Right cardiac atrium (tissue), 5 donors: Measurements from ENCODE around the gene ZNF598. TPM values are rescaled to one million over a fixed set of nuclear protein-coding genes. Genes with fewer than 3 reads are reported as not detected.
"Not testable (repeated sequence)": the region's sequence is repeated elsewhere in the genome, so short reads cannot be mapped to it uniquely, and the experiment has no call there.

Source experiments
- ATAC-seq, 2 donors: fragments of 200-7000 bp; cut with Tn5 transposase; one replicate each; pipeline versions ENCODE4 v1.8.0 to v1.9.1; 2020; ENCODE audit warnings: moderate library complexity in 2 of 2, mild to moderate bottlenecking in 1 of 2
- DNase-seq, 3 donors: peaks; one replicate each; pipeline ENCODE4 v3.0.0-alpha.2; 2020
- H3K27ac ChIP-seq: one replicate; pipeline ENCODE4 v1.5.1; 2013; ENCODE audit warnings: mild to moderate bottlenecking, low read length, control low read depth, moderate library complexity
- H3K27me3 ChIP-seq: one replicate; pipeline ENCODE4 v1.6.1; 2013; ENCODE audit not compliant: control insufficient read depth, insufficient read depth
- H3K4me1 ChIP-seq: one replicate; pipeline ENCODE4 v1.6.1; 2013; ENCODE audit warnings: low read length; ENCODE audit not compliant: control insufficient read depth, insufficient read depth
- H3K4me3 ChIP-seq: one replicate; pipeline ENCODE4 v1.5.1; 2013; ENCODE audit warnings: low read length, control low read depth
- H3K9me3 ChIP-seq: one replicate; pipeline ENCODE4 v1.6.1; 2013; ENCODE audit warnings: low read length; ENCODE audit not compliant: control insufficient read depth
- WGBS: extraction: QIAGEN DNeasy Blood & Tissue Kit; methylation state at CpG from one replicate; pipeline ENCODE4 v1.1.7; 2013; 5-methylcytosine and 5-hydroxymethylcytosine counted together
- intact Hi-C, 4 donors: fragments of 100-400 bp; cut with DNase I; formaldehyde crosslinking; loops; one replicate each; pipeline versions ENCODE4 v1.11.0 to v1.14.0; 2022 to 2023
- polyA plus RNA-seq: library from polyadenylated mRNA; stranded (reverse); fragments of 200-250 nt; gene quantifications from one replicate; pipeline ENCODE4 v1.2.3, GENCODE V29; 2013
- total RNA-seq, 4 donors: library from RNA; stranded (reverse); fragmentation: NEBNext Ultra II Directional; extraction: Animal tissue kit (Norgen Biotek cat#: 25700); gene quantifications; one replicate each; pipeline ENCODE4 v1.2.1, GENCODE V29; 2021
- donor health status: healthy with polysubstance abuse.
- donor health status: DM: no; HTN: yes; CAD: no.
- donor health status: DM: no; HTN: no; CAD: no.
- donor health status: DM: no; HTN: yes; CAD: no; lungs with severe emphysema.
- donor health status: DM: yes; HTN: yes; CAD: no.

Gene ZNF598
- total and polyA plus RNA-seq, 5 donors, result 14.0 to 20.5 (median 17.2) TPM

- Histone ChIP-seq H3K27ac (no peak overlapping the region), H3K27me3 (no peaks in the 10 kb centered on the region), H3K4me3 (no peak overlapping the region), H3K9me3 (no peaks in the 10 kb centered on the region), H3K4me1 (peaks cover 21% of the 10 kb centered on the region)
- ATAC-seq, result no peak
- WGBS, result 88% methylated on average over 41 of the region's 41 CpGs
- DNase-seq, result no peak
- intact Hi-C loops, result no loop called here
Measured at GRCh38 chr16:1968146-1968953, 41.3 kb downstream of the ZNF598 start.

GRCh38 chr16:1966460-1966859 lies 43.2 kb downstream of the ZNF598 start, which contains the start of gene RNF151:
Gene RNF151, plus strand, starts transcription at chr16:1966856. Its CDS starts 26 bp downstream, at chr16:1966882.
- Histone ChIP-seq H3K4me3 (peak within 1 kb of the TSS; percentile 81), H3K27me3 (no peaks in the 10 kb centered on the region), H3K27ac (no peak within 1 kb of the TSS), H3K4me1 (peaks cover 17% of the 10 kb centered on the region), H3K9me3 (no peaks in the 10 kb centered on the region)
- 96% methylated on average over 6 of the region's 6 CpGs for WGBS
- ATAC-seq (no peak), DNase-seq (no peak)
- intact Hi-C loops, result no loop called here

- intact Hi-C loops, result no loop called here
- no peaks in the 10 kb centered on the region for H3K9me3 ChIP-seq
- no peaks in the 10 kb centered on the region for H3K27me3 ChIP-seq
- peak overlapping the region; percentile 83 for H3K27ac ChIP-seq
- ATAC-seq, result no peak
- peaks cover 13% of the 10 kb centered on the region for H3K4me1 ChIP-seq
- 22% methylated on average over 24 of the region's 24 CpGs for WGBS
- no peak for DNase-seq
- H3K4me3 ChIP-seq, result peak overlapping the region; percentile 81
Measured at GRCh38 chr16:1965396-1966001, 44.1 kb downstream of the ZNF598 start.

GRCh38 chr16:1964506-1965395 lies 44.9 kb downstream of the ZNF598 start, which contains the start of gene RPS2:
Gene RPS2, minus strand, starts transcription at chr16:1964826. Its CDS starts 201 bp downstream, at chr16:1964625.
- intact Hi-C loops, result no loop called here
- Histone ChIP-seq H3K9me3 (no peaks in the 10 kb centered on the region), H3K27ac (peak within 1 kb of the TSS; percentile 83), H3K4me3 (peak within 1 kb of the TSS; percentile 81), H3K27me3 (no peaks in the 10 kb centered on the region), H3K4me1 (peaks cover 15% of the 10 kb centered on the region)
- DNase-seq (peak; percentile 99 to 100 (median 100)), ATAC-seq (peak; percentile 96 to 98)
- under 1% methylated on average over 97 of the region's 97 CpGs for WGBS

GRCh38 chr16:1963806-1964505 lies 45.7 kb downstream of the ZNF598 start:
- H3K27me3 ChIP-seq, result no peaks in the 10 kb centered on the region
- peaks cover 15% of the 10 kb centered on the region for H3K4me1 ChIP-seq
- H3K27ac ChIP-seq, result peak overlapping the region; percentile 39
- intact Hi-C loops, result no loop called here
- peak overlapping the region; percentile 81 for H3K4me3 ChIP-seq
- ATAC-seq, result peak; percentile 2 to 44
- DNase-seq, result peak in 1 of 3 donors; percentile 80
- no peaks in the 10 kb centered on the region for H3K9me3 ChIP-seq
- 9% methylated on average over 44 of the region's 44 CpGs for WGBS

GRCh38 chr16:1962161-1963153 lies 47.2 kb downstream of the ZNF598 start:
- H3K9me3 ChIP-seq, H3K27ac ChIP-seq, DNase-seq, ATAC-seq, H3K4me3 ChIP-seq, H3K27me3 ChIP-seq, intact Hi-C loops: not testable (repeated sequence)
- peaks cover 15% of the 10 kb centered on the region for H3K4me1 ChIP-seq
- WGBS, result 87% methylated on average over 37 of the region's 37 CpGs

GRCh38 chr16:1961651-1962067 lies 48.0 kb downstream of the ZNF598 start:
- ATAC-seq, result no peak
- H3K27ac ChIP-seq, result no peak overlapping the region
- WGBS, result 64% methylated on average over 6 of the region's 6 CpGs

GRCh38 chr16:1960665-1961630 lies 48.7 kb downstream of the ZNF598 start:
- no peaks in the 10 kb centered on the region for H3K9me3 ChIP-seq
- 52% methylated on average over 20 of the region's 20 CpGs for WGBS
- DNase-seq (peak in 1 of 3 donors; percentile 45), ATAC-seq (no peak)
- peaks cover 15% of the 10 kb centered on the region for H3K4me1 ChIP-seq
- no peaks in the 10 kb centered on the region for H3K27me3 ChIP-seq
- no peak overlapping the region for H3K27ac ChIP-seq
- peak overlapping the region; percentile 89 for H3K4me3 ChIP-seq
- intact Hi-C loops, result no loop called here

More at GRCh38 chr16:1961651-1962067, 48.0 kb downstream of the ZNF598 start:
- intact Hi-C loops, result no loop called here
- H3K27me3 ChIP-seq, result no peaks in the 10 kb centered on the region
- peak in 1 of 3 donors; percentile 38 for DNase-seq
- peaks cover 15% of the 10 kb centered on the region for H3K4me1 ChIP-seq
- H3K4me3 ChIP-seq, result no peak overlapping the region
- H3K9me3 ChIP-seq, result no peaks in the 10 kb centered on the region
